DMS 273 treated with DMSO at 0.1 percent for 48 hours (cell line): ENCODE measurements around the gene JAGN1.
"Not testable (repeated sequence)": the region's sequence is repeated elsewhere in the genome, so short reads cannot be mapped to it uniquely, and the experiment has no call there.

Experiments used
- DNase-seq: peaks from one replicate; lab custom pipeline; 2025; lab: John Stamatoyannopoulos, UW

Gene JAGN1

DNA sequence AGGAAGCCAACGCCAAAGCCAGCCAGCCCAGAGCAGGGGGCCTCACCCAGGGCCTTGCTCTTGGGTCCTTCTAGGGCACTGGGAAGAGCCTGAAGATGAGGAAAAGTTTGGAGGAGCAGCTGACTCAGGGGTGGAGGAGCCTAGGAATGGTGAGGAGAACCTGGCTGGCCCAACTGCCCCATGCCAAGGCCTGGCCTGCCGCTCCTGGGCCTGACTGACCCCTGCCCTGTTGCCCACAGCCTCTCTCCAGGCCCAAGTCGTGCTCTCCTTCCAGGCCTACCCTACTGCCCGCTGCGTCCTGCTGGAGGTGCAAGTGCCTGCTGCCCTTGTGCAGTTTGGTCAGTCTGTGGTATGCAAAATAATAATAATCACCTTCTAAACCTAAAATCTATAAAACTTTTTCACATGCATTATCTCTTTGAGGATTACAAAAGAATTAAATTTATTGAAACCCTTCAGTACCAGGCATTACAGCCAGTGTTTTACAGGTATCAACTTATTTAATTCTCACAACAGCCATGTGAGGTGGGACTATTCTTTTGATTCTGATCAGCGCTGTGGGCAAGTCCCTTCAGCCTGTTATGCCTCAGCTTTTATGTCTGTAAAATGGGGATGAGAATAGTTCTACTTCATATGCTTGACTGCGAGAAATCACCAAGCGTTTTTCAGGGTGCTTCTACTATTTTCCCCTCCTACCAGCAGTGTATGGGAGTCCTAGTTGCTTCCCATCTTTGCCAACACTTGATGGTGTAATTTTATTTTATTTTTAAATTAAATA is 28.0 kb downstream of the JAGN1 start:
- DNase-seq, result no peak

GRCh38 chr3:9928158-9928557 is 37.7 kb downstream of the JAGN1 start:
- DNase-seq, result no peak

- DNase-seq, result no peak
Measured at GRCh38 chr3:9930804-9931418, 40.5 kb downstream of the JAGN1 start.

DNA sequence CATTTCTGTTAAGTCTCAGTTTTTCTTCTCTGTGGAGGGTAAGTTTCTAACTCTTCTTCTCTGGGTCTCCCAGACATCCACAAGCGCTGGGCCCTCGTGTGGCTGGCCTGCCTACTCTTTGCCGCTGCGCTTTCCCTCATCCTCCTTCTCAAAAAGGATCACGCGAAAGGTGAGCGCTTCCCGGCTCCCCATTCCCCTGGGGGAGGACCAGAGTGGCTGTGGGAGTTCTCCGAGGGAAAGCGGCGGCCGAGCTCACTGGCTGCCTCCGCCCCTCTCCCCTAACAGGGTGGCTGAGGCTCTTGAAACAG is 42.1 kb downstream of the JAGN1 start:
- DNase-seq, result no peak

GRCh38 chr3:9932843-9933560 is 42.6 kb downstream of the JAGN1 start:
- DNase-seq, result peak; percentile 70

DNA sequence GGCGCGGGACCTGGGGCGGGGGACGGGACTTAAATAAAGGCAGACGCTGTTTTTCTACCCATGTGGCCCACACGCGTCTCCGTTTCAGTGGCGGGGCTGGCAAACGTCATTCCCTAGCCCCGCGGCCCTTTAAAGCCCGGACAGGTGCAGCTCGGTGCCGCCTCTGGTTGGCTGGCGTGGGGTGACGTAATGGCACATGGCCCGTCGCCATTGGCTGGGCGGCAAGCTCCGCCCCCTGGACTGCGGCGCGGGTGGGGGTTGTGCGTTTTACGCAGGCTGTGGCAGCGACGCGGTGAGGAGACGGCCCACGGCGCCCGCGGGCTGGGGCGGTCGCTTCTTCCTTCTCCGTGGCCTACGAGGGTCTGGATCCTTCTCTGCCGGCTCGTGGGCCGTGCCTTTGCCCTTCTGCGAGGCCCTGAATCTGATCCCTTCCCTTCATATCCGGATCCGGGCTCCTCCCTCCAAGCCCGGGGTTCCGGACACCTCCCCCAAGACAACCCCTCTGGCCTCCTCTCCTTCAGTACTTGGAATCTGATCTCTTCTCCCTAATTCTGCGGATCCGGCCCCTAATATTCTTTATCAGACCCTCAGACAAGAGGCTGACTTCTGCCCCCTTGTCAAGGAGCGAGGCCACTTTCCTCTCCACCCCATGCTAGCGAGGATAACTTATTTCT is 43.3 kb downstream of the JAGN1 start, which contains the start of gene CRELD1:
Gene CRELD1, plus strand, starts transcription at position 274 of the 674 bp plus-strand sequence. CDS start 605 bp downstream, outside the sequence.
- DNase-seq, result peak; percentile 68

- no peak for DNase-seq
Measured at GRCh38 chr3:9934235-9934621, 43.8 kb downstream of the JAGN1 start.

DNA sequence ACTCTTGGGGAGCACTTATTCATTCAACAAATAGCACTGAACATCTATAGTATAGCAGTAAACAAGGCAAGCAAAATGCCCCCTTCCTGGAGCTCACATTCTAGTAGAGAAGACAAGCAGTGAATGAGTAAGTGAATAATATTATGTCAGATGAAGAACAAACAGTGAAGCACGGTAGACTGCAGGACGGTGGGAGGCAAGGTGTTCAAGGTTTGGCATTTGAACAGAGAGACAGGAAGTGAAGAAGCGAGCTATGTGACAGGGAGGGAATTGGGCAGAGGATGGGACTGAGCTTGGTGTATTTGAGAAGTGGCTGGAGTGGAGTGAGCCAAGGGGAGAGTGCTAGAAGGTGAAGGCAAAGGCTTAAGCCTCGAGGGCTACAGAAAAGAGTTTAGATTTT is 44.6 kb downstream of the JAGN1 start:
- DNase-seq, result no peak

GRCh38 chr3:9935966-9936510 is 45.6 kb downstream of the JAGN1 start:
- no peak for DNase-seq

GRCh38 chr3:9937486-9938238 is 47.3 kb downstream of the JAGN1 start:
- no peak for DNase-seq

- DNase-seq, result no peak
Measured at GRCh38 chr3:9938966-9939365, 48.6 kb downstream of the JAGN1 start.

DNA sequence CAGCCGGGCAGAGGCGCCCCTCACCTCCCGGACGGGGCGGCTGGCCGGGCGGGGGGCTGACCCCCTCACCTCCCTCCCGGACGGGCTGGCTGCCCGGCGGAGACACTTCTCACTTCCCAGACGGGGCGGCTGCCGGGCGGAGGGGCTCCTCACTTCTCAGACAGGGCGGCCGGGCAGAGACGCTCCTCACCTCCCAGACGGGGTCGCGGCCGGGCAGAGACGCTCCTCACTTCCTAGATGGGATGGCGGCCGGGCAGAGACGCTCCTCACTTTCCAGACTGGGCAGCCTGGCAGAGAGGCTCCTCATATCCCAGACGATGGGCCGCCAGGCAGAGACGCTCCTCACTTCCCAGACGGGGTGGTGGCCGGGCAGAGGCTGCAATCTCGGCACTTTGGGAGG is 49.5 kb downstream of the JAGN1 start:
- not testable (repeated sequence) for DNase-seq

DNA sequence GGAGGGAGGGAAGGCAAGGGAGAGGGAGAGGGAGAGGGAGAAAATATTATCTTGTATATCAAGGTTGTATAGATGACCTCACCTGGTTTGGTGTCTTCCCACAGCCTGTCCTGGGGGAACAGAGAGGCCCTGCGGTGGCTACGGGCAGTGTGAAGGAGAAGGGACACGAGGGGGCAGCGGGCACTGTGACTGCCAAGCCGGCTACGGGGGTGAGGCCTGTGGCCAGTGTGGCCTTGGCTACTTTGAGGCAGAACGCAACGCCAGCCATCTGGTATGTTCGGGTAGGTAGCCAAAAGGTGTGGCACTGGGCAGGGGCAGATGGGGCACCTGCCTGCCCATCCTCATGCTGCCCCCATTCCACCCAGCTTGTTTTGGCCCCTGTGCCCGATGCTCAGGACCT is 50.3 kb downstream of the JAGN1 start:
- no peak for DNase-seq

GRCh38 chr3:9942164-9942563 is 51.8 kb downstream of the JAGN1 start:
- no peak for DNase-seq

DNA sequence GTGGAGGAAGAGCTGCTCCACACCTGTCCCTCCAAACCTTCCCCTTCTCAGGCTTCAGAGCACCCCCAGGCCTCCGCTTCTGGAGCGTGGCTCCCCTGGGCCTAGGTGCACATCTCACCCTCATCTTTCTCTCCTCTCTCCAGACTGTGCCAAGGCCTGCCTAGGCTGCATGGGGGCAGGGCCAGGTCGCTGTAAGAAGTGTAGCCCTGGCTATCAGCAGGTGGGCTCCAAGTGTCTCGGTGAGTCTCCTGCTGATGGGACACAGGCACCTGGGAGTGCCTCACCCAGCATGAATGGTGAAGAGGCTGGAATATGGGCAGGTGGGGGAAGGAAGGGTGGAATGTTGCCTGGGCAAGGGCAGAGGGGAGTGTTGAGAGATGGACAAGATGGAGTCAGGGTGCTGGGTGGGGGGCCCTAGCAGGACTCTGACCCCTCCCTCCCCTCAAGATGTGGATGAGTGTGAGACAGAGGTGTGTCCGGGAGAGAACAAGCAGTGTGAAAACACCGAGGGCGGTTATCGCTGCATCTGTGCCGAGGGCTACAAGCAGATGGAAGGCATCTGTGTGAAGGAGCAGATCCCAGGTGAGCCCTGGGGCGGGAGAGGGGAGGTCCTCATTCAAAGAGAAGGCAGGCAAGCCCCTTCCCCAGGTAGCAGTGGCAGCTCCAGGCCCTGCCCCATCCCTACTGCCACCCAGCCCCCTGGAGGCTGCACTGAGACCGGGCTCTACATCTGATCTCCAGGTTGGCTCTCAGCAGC is 52.7 kb downstream of the JAGN1 start:
- no peak for DNase-seq
